ENCODE measurements around the gene FAM78B. TPM values are rescaled to one million over a fixed set of nuclear protein-coding genes. Genes with fewer than 3 reads are reported as not detected.

The FAM78B gene
- total RNA-seq: under 1 TPM; 0.34 to 0.51 TPM

GRCh38 chr1:166166698-166167571, at the start of gene FAM78B:
FAM78B (minus strand) TSS chr1:166167001; CDS start chr1:166166248, 753 bp downstream.
- intact Hi-C loops (cut with DNase I, micrococcal nuclease): loop anchor here (1.0 to 10.0 kb wide), 8 partner anchors 85 to 672 kb away; partner anchors contain the start of genes ALDH9A1 (in 1 of the 2), POGK (in 1 of the 2) and UCK2 (in 1 of the 2)
- ATAC-seq (peak; percentile 35), DNase-seq (peak; percentile 74)
- Mint-ChIP-seq H3K4me3 (peak within 1 kb of the TSS; percentile 69), H3K27me3 (peaks cover 31% of the 10 kb centered on the region), H3K27ac (no peak within 1 kb of the TSS), H3K36me3 (ENCODE audit: low read depth) (no peaks in the 10 kb centered on the region), H3K4me1 (peaks cover 29% of the 10 kb centered on the region), H3K9me3 (ENCODE audit: low read depth) (no peaks in the 10 kb centered on the region)
- ChIA-PET CTCF (interaction anchor here (0.6 kb wide), 2 partner anchors 72 to 201 kb away, joined by 3 read pairs; no protein-coding TSS in a partner anchor), POLR2A (no interaction called here)

- CTCF ChIA-PET: no interaction called here
- Mint-ChIP-seq H3K27ac (no peak overlapping the region), H3K4me3 (no peak overlapping the region), H3K9me3 (ENCODE audit: low read depth) (no peaks in the 10 kb centered on the region), H3K36me3 (ENCODE audit: low read depth) (no peaks in the 10 kb centered on the region), H3K4me1 (no peaks in the 10 kb centered on the region), H3K27me3 (peaks cover 7% of the 10 kb centered on the region)
- DNase-seq (no peak), ATAC-seq (no peak)
- POLR2A ChIA-PET: no interaction called here
- intact Hi-C loops (cut with DNase I, micrococcal nuclease): no loop called here
Observed at GRCh38 chr1:166202546-166202945, 35.7 kb upstream of the FAM78B start.

- no peak for DNase-seq
- CTCF ChIA-PET: no interaction called here
- no peak overlapping the region for H3K4me3 Mint-ChIP-seq
- no peaks in the 10 kb centered on the region for H3K36me3 Mint-ChIP-seq (ENCODE audit: low read depth)
- ATAC-seq: no peak
- POLR2A ChIA-PET: no interaction called here
- no peaks in the 10 kb centered on the region for H3K4me1 Mint-ChIP-seq
- H3K9me3 Mint-ChIP-seq (ENCODE audit: low read depth): no peaks in the 10 kb centered on the region
- no peak overlapping the region for H3K27ac Mint-ChIP-seq
- H3K27me3 Mint-ChIP-seq: peaks cover 9% of the 10 kb centered on the region
- intact Hi-C loops (cut with DNase I, micrococcal nuclease): no loop called here
Observed at GRCh38 chr1:166200743-166201142, 33.9 kb upstream of the FAM78B start.

GRCh38 chr1:166197597-166197996, 30.8 kb upstream of the FAM78B start:
- DNase-seq (no peak), ATAC-seq (no peak)
- intact Hi-C loops (cut with DNase I, micrococcal nuclease): no loop called here
- Mint-ChIP-seq H3K27ac (no peak overlapping the region), H3K9me3 (ENCODE audit: low read depth) (no peaks in the 10 kb centered on the region), H3K36me3 (ENCODE audit: low read depth) (no peaks in the 10 kb centered on the region), H3K4me1 (no peaks in the 10 kb centered on the region), H3K27me3 (peaks cover 9% of the 10 kb centered on the region), H3K4me3 (no peak overlapping the region)
- POLR2A ChIA-PET: no interaction called here
- CTCF ChIA-PET: no interaction called here

GRCh38 chr1:166197141-166197540, 30.3 kb upstream of the FAM78B start:
- DNase-seq (no peak), ATAC-seq (no peak)
- Mint-ChIP-seq H3K4me3 (no peak overlapping the region), H3K36me3 (ENCODE audit: low read depth) (no peaks in the 10 kb centered on the region), H3K4me1 (no peaks in the 10 kb centered on the region), H3K27ac (no peak overlapping the region), H3K9me3 (ENCODE audit: low read depth) (no peaks in the 10 kb centered on the region), H3K27me3 (peaks cover 7% of the 10 kb centered on the region)
- POLR2A ChIA-PET: no interaction called here
- intact Hi-C loops (cut with DNase I, micrococcal nuclease): no loop called here
- CTCF ChIA-PET: no interaction called here

- Mint-ChIP-seq H3K4me3 (no peak overlapping the region), H3K27ac (no peak overlapping the region), H3K4me1 (no peaks in the 10 kb centered on the region), H3K9me3 (ENCODE audit: low read depth) (no peaks in the 10 kb centered on the region), H3K27me3 (peaks cover 2% of the 10 kb centered on the region), H3K36me3 (ENCODE audit: low read depth) (no peaks in the 10 kb centered on the region)
- no peak for DNase-seq
- ChIA-PET POLR2A (no interaction called here), CTCF (no interaction called here)
- intact Hi-C loops (cut with DNase I, micrococcal nuclease): no loop called here
- ATAC-seq: no peak
Observed at GRCh38 chr1:166193057-166193698, 26.4 kb upstream of the FAM78B start.

GRCh38 chr1:166190400-166190799, 23.6 kb upstream of the FAM78B start:
- ATAC-seq (no peak), DNase-seq (no peak)
- ChIA-PET POLR2A (no interaction called here), CTCF (interaction anchor here (0.7 kb wide), 1 partner anchor 20 kb away, joined by 4 read pairs; no protein-coding TSS in a partner anchor)
- Mint-ChIP-seq H3K4me1 (no peaks in the 10 kb centered on the region), H3K27me3 (peaks cover 2% of the 10 kb centered on the region), H3K36me3 (ENCODE audit: low read depth) (no peaks in the 10 kb centered on the region), H3K4me3 (no peak overlapping the region), H3K27ac (no peak overlapping the region), H3K9me3 (ENCODE audit: low read depth) (no peaks in the 10 kb centered on the region)
- intact Hi-C loops (cut with DNase I, micrococcal nuclease): no loop called here

GRCh38 chr1:166189126-166189525, 22.3 kb upstream of the FAM78B start:
- Mint-ChIP-seq H3K36me3 (ENCODE audit: low read depth) (no peaks in the 10 kb centered on the region), H3K27ac (no peak overlapping the region), H3K9me3 (ENCODE audit: low read depth) (no peaks in the 10 kb centered on the region), H3K27me3 (peaks cover 2% of the 10 kb centered on the region), H3K4me1 (no peaks in the 10 kb centered on the region), H3K4me3 (no peak overlapping the region)
- ChIA-PET CTCF (interaction anchor here (0.6 kb wide), 1 partner anchor 269 kb away, joined by 3 read pairs; no protein-coding TSS in a partner anchor), POLR2A (no interaction called here)
- ATAC-seq (no peak), DNase-seq (no peak)
- intact Hi-C loops (cut with DNase I, micrococcal nuclease): no loop called here

- Mint-ChIP-seq H3K27me3 (peaks cover 12% of the 10 kb centered on the region), H3K9me3 (ENCODE audit: low read depth) (no peaks in the 10 kb centered on the region), H3K4me3 (no peak overlapping the region), H3K27ac (no peak overlapping the region), H3K36me3 (ENCODE audit: low read depth) (no peaks in the 10 kb centered on the region), H3K4me1 (no peaks in the 10 kb centered on the region)
- intact Hi-C loops (cut with DNase I, micrococcal nuclease): no loop called here
- CTCF ChIA-PET: no interaction called here
- no peak for ATAC-seq
- DNase-seq: no peak
- POLR2A ChIA-PET: no interaction called here
Observed at GRCh38 chr1:166185526-166185925, 18.7 kb upstream of the FAM78B start.

GRCh38 chr1:166184897-166185296, 18.1 kb upstream of the FAM78B start:
- CTCF ChIA-PET: interaction anchor here (0.7 kb wide), 1 partner anchor 775 kb away, joined by 3 read pairs; no protein-coding TSS in a partner anchor
- DNase-seq (no peak), ATAC-seq (no peak)
- POLR2A ChIA-PET: no interaction called here
- Mint-ChIP-seq H3K9me3 (ENCODE audit: low read depth) (no peaks in the 10 kb centered on the region), H3K4me3 (no peak overlapping the region), H3K27me3 (peaks cover 12% of the 10 kb centered on the region), H3K4me1 (no peaks in the 10 kb centered on the region), H3K36me3 (ENCODE audit: low read depth) (no peaks in the 10 kb centered on the region), H3K27ac (no peak overlapping the region)
- intact Hi-C loops (cut with DNase I, micrococcal nuclease): no loop called here

GRCh38 chr1:166184012-166184411, 17.2 kb upstream of the FAM78B start:
- CTCF ChIA-PET: interaction anchor here (0.7 kb wide), 1 partner anchor 775 kb away, joined by 3 read pairs; no protein-coding TSS in a partner anchor
- ATAC-seq (no peak), DNase-seq (no peak)
- H3K9me3 Mint-ChIP-seq (ENCODE audit: low read depth): no peaks in the 10 kb centered on the region
- POLR2A ChIA-PET: no interaction called here
- no peak overlapping the region for H3K27ac Mint-ChIP-seq
- intact Hi-C loops (cut with DNase I, micrococcal nuclease): no loop called here
- peaks cover 12% of the 10 kb centered on the region for H3K27me3 Mint-ChIP-seq
- no peaks in the 10 kb centered on the region for H3K4me1 Mint-ChIP-seq
- H3K4me3 Mint-ChIP-seq: no peak overlapping the region
- H3K36me3 Mint-ChIP-seq (ENCODE audit: low read depth): no peaks in the 10 kb centered on the region

GRCh38 chr1:166182281-166182680, 15.5 kb upstream of the FAM78B start:
- H3K9me3 Mint-ChIP-seq (ENCODE audit: low read depth): no peaks in the 10 kb centered on the region
- no peak overlapping the region for H3K27ac Mint-ChIP-seq
- no peak for DNase-seq
- POLR2A ChIA-PET: no interaction called here
- no peak overlapping the region for H3K4me3 Mint-ChIP-seq
- H3K4me1 Mint-ChIP-seq: no peaks in the 10 kb centered on the region
- H3K36me3 Mint-ChIP-seq (ENCODE audit: low read depth): no peaks in the 10 kb centered on the region
- no peak for ATAC-seq
- peaks cover 12% of the 10 kb centered on the region for H3K27me3 Mint-ChIP-seq
- CTCF ChIA-PET: no interaction called here
- intact Hi-C loops (cut with DNase I, micrococcal nuclease): no loop called here

Measured in activated CD4-positive, alpha-beta T cell treated with anti-CD3 and anti-CD28 coated beads for 36 hours (primary cell).